SHP77 treated with DMSO at 0.1 percent for 48 hours (cell line): ENCODE data around the gene BBS1.
"Not testable (repeated sequence)": the region's sequence is repeated elsewhere in the genome, so short reads cannot be mapped to it uniquely, and the experiment has no call there.

Source experiments
- DNase-seq: peaks from one replicate; lab custom pipeline; 2025; lab: John Stamatoyannopoulos, UW

The BBS1 gene

DNA sequence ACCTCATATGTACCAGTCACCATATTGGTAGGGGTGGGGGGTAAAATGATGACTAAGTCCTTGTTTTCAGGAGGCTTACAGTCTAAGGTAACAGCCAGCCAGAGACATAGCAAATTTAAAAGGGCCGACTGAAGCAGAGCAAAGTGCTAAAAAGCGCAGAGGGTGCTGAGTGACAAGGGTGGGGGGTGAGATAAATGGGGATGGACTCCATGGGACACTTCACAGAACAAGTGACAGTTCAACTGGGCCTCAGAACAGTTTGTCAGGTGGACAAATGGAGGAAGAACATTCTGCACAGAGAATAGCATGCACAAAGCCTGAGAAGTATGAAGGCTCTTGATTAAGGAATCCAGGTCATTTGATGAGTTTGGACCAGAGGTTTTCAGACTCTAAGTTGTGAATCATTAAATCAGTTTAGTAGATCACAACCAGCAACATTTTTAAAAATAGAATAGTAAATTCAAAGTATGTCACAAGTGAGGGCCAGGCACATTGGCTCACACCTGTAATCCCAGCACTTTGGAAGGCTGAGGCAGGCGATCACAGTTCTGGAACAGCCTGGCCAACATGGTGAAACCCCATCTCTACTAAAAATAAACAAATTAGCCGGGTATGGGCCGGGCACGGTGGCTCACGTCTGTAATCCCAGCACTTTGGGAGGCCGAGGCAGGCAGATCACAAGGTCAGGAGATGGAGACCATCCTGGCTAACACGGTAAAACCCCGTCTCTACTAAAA is 14.0 kb downstream of the BBS1 start:
- DNase-seq = no peak

DNA sequence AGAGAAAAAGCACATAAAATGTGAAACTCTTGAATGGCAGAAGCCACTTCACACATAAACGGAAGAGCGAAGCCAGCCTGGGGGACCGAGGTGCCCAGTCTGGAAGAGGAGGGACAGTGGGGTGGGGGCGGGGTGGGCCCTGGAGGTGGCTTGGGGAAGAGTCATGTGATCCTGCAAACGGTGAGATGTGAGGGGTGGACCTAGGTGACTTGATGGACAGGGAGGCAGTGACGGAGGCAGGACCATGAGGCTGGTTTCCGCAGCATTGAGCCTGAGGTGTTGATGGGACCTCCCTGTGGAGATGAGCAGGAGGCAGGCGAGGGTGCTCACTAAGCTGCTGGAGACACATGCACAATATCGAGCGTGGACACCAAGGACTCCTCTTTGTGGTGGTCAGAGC is 18.6 kb downstream of the BBS1 start:
- no peak for DNase-seq

GRCh38 chr11:66529655-66530054 is 19.2 kb downstream of the BBS1 start:
- DNase-seq = no peak

DNA sequence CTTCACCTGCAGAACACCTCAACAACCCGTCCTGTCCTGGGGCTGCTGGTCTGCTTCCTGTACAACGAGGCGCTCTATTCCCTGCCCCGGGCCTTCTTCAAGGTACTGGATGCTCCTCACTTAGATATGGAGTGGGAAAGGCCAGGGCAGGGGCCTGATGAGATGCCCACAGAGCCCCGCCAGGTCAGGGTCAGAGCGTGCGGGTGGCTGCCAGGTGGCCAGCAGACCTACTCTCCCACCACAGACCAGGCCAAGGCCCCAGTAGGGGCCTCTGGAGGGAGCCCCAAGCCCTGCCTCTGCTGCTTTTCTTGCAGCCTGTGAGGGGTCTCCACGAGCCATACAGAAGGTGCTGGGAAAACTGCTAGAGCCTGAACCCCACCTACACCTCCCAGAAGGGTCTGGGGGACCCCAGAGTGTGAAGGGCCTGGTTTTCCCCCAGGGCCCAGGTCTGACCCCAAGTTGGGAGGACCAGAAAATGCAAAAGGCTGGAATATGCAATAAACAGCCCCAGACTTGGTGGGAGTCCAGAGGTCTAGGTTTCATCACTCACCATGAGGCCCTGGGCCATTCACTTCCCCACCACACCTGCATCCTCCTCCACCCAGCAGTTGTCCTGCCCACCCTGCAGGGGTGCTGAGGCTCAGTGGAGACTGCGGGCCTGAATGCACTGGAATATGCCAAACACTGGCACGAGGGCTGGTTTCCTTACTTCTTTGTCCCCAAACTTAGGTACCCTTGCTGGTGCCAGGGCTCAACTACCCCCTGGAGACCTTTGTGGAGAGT is 20.7 kb downstream of the BBS1 start:
- no peak for DNase-seq

GRCh38 chr11:66531841-66532240 is 21.4 kb downstream of the BBS1 start:
- DNase-seq = no peak

DNA sequence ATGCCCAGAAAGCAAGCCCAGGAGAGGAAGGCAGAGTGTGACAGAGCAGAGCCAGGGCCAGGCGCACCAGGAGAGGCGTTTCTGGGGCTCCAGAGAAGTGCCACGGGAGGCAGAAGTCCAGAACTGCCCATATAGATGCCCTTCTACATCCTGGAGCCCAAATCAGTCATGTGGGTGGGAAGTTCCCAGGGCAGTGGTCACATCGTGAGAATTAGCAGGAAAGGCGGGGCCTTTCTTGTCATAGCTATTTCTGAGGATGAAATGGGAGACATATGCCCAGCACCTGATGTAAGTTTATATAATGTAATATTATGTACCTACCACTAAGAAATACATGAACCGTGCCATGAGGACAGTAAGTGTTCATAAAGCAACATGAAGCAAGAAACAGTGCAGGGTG is 22.3 kb downstream of the BBS1 start:
- no peak for DNase-seq

DNA sequence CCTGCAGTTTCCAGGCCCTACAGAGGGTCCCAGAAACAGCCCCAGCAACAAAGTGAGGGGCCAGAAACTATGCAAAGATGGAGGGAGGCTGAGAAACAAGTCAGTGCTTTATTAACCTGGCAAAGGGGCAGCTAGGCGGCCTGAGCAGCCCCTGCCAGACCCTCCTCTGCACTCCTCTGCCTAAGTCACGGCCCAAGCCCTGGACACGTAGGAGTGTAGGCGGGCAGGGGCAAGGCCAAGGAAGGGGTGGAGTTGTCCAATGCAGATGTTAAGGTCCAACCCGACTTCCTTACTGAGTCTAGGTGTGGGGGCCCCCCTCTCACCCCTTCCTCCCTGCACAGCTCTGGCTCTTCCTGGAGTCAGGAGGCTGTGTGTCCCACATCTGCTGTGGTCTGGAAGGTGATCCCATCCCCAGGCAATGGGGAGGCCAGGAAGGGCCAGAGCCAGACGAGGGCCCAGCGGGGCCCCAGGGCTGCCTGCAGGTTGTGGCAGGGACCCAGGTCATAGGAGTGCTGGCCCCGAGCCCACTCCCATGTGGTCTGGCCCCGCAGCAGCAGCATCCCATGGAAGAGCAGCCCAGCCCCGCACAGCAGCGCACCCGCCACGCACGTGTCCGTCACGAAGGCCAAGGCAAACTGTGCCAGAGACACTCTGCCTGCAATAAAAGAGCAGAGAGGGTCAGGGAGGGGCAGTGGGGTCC is 28.9 kb downstream of the BBS1 start:
- DNase-seq = no peak

DNA sequence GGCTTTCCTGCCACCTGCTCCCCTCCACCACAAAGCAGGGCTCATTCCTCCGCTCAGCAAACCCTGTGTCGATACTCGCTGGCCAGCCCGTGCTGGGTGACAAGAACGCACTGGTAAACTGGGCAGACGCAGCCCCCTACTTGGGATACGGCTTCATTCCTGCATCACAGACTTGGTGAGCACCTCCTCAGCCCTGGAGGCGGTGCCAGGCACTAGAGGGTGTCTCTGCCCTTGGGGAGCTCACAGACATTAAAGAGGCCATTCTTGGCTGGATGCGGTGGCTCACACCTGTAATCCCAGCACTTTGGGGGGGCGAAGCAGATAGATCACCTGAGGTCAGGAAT is 29.4 kb downstream of the BBS1 start:
- DNase-seq = no peak

- DNase-seq = not testable (repeated sequence)
Measured at GRCh38 chr11:66540598-66540997, 30.2 kb downstream of the BBS1 start.

- DNase-seq = no peak
Measured at GRCh38 chr11:66541892-66542291, 31.5 kb downstream of the BBS1 start.

GRCh38 chr11:66542362-66542761 is 31.9 kb downstream of the BBS1 start:
- no peak for DNase-seq

GRCh38 chr11:66543263-66544107 is 33.0 kb downstream of the BBS1 start:
- DNase-seq = no peak

DNA sequence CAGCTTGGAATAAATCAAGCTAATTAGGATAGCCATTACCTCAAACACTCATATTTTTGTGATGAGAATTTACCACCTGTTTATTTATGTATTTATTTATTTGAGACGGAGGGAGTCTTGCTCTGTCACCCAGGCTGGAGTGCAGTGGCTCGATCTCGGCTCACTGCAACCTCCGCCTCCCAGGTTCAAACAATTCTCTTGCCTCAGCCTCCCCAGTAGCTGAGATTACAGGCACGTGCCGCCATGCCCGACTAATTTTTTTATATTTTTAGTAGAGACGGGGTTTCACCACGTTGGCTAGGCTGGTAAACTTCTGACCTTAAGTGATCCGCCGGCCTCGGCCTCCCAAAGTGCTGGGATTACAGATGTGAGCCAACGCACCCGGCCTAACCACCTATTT is 34.5 kb downstream of the BBS1 start:
- DNase-seq = not testable (repeated sequence)

GRCh38 chr11:66545701-66546367 is 35.4 kb downstream of the BBS1 start, which contains the start of gene ZDHHC24:
TSS of gene ZDHHC24 (minus strand) at chr11:66546048. CDS start at chr11:66546003, 45 bp downstream.
- DNase-seq = peak; percentile 97

DNA sequence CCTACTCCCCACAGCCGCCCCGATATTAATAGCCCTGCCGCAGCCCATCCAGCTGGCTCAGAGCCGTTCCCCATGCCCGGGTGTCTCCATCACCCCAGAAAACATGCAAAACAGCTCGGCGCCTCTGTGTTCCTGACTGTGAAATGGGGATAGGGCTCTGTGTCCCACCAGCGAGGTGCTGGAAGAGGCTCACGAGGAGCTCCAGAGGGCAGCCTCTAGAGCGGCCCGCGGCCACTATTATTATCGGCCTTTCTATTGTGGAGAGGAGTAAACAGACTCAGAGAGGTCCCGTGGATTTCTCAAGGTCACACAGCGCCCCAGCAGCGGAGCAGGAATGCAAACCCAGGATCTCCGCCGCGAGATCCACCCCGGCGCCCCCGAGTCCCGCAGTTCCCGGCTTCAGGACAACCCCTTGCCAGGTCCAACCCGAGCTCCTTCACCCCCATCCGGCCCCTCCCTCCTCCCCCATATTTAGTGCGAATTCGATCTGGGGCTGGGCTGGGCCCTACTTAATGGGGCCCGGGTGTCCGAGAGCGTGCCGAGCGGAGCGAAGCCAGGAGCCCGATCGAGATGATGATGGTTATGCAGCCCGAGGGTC is 36.0 kb downstream of the BBS1 start, which contains the start of gene ACTN3:
Gene ACTN3 (plus strand): TSS at position 536 of the 598 bp plus-strand sequence. CDS start 35 bp downstream, at position 571.
- DNase-seq = no peak

GRCh38 chr11:66546966-66547661 is 36.7 kb downstream of the BBS1 start:
- no peak for DNase-seq

GRCh38 chr11:66547662-66548009 is 37.2 kb downstream of the BBS1 start:
- DNase-seq = no peak

GRCh38 chr11:66548041-66548440 is 37.6 kb downstream of the BBS1 start:
- no peak for DNase-seq

- no peak for DNase-seq
Measured at GRCh38 chr11:66548774-66549630, 38.6 kb downstream of the BBS1 start.
